ENCODE results near the gene UBP1.
"Not testable (repeated sequence)": the region's sequence is repeated elsewhere in the genome, so short reads cannot be mapped to it uniquely, and the experiment has no call there.

The UBP1 gene

GRCh38 chr3:33391255-33391995 is 48.8 kb downstream of the UBP1 start:
- no peak for DNase-seq (ENCODE audit: low spot score)

DNA sequence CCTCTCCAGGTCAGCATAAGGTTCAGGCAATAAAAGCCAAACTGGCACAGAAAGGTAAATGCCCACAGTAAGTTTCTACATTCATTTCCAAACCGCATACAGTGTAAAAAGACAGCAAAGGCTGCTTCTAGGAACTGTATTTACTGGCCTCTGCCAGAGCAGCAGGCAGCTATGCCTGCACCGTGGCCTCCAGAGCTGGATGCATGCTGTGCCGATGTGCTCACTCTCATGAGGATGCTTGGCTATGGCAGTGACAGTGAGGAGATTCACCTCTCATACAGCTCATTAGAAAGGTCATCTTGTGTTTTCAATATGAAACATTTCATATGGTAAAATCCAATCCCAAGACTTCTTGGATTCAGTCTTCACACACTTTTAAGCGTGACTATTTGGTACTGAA is 50.3 kb downstream of the UBP1 start:
- DNase-seq (ENCODE audit: low spot score) = no peak

- peak; percentile 50 for DNase-seq (ENCODE audit: low spot score)
Measured at GRCh38 chr3:33388374-33389100, 51.7 kb downstream of the UBP1 start.

DNA sequence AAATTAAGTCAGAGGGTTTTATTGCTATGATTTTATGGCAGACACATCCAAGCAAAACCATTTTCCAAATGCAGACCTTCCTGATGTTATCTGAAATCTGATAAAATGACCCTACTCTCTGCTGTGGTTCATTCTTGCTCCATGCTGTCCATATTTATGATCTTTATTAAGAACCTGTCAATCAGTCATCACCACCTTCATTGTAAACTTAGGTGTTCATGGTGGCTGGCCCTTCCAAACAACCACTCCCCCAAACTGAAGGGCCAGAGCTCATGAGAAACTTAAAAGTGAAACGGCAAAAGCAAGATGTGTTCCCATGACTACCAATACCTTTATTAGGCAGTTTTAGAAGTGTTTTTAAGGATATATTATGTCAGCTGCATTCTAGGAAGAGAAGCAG is 53.6 kb downstream of the UBP1 start:
- DNase-seq (ENCODE audit: low spot score) = no peak

DNA sequence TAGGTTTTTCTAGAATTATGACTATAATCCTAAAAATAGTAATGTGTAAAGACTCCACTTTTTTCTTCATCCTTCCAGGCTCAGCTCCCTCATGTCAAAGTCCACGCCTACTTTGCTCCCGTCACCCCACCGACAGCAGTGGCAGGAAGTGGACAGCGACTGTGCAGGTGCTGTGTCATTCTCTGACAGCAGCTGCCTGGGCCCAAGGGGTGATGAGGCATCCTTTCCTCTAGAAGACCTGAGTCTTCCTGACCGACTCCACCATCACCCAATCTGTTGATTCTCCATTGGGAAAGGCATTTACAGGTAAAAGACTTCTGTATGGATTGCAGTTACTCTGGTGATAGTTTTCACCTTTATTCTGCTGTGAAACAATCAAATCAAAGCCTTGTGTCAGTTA is 54.8 kb downstream of the UBP1 start:
- peak; percentile 38 for DNase-seq (ENCODE audit: low spot score)

DNA sequence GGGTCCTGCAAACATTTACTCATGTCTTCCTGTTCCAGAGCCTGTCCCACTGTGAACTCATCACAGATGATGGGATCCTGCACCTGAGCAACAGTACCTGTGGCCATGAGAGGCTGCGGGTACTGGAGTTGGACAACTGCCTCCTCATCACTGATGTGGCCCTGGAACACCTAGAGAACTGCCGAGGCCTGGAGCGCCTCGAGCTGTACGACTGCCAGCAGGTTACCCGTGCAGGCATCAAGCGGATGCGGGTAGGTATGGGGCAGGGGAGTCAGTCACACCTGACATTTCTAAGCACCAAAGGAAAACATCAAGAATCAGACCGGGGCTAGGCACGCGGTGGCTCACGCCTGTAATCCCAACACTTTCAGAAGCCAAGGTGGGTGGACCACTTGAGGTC is 56.3 kb downstream of the UBP1 start:
- no peak for DNase-seq (ENCODE audit: low spot score)

GRCh38 chr3:33380653-33381052 is 59.6 kb downstream of the UBP1 start:
- no peak for DNase-seq (ENCODE audit: low spot score)

- peak; percentile 26 for DNase-seq (ENCODE audit: low spot score)
Measured at GRCh38 chr3:33377931-33378330, 62.3 kb downstream of the UBP1 start.

- no peak for DNase-seq (ENCODE audit: low spot score)
Measured at GRCh38 chr3:33377489-33377888, 62.7 kb downstream of the UBP1 start.

DNA sequence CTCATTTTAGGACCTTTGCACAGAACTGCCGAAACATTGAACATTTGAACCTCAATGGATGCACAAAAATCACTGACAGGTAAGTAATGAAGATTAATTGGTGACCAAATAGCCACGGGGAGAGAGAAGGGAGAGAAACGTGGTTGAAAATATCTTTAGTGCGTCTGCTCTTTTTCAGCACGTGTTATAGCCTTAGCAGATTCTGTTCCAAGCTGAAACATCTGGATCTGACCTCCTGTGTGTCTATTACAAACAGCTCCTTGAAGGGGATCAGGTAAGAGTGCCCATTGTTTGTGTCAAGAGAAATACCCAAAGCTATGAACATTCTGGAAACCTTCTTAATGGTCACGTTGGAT is 67.1 kb downstream of the UBP1 start:
- DNase-seq (ENCODE audit: low spot score) = no peak

DNA sequence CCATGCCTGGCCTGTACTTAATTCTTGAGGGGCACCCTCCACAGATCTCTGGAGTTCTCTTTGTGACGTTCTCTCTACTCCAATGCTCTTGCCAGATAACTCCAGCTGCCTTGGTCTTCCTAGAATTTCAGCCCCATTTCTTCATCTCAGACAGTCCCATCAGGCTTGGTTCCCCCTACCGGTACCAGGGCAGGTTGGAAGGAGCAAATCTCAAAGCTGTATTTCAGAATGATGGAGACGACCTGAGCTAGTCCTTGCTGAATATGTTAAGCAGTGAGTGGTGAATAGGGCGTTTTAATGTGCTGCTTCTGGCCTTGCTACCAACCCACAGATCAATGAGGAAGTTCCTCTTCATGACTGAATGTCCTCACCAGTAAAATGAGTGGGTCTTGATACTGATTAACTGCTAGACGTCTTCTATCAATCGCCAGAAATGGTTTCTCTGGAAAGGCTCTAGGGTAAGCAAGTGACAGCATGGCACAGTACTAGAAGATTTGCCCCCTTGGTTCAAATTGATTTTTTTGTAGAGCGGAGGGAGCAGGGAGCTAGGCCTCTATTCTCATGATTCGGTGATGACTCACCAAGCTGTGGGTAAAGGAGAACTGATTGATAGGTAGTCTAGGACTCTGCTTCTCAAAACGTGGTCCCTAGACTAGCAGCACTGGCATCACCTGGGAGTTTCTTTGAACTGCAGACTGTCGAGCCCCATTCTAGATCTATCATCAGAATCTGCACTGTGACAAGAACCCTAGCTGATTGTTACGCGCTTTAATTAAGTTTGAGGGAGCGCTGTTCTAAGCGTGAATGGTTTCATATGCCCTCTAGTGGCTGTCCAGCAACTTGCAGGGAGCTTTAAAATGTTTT is 67.8 kb downstream of the UBP1 start:
- DNase-seq (ENCODE audit: low spot score) = peak; percentile 46

GRCh38 chr3:33364531-33365128 is 75.6 kb downstream of the UBP1 start:
- DNase-seq (ENCODE audit: low spot score) = no peak

- DNase-seq (ENCODE audit: low spot score) = no peak
Measured at GRCh38 chr3:33364060-33364459, 76.1 kb downstream of the UBP1 start.

- DNase-seq (ENCODE audit: low spot score) = no peak
Measured at GRCh38 chr3:33363113-33363800, 76.9 kb downstream of the UBP1 start.

DNA sequence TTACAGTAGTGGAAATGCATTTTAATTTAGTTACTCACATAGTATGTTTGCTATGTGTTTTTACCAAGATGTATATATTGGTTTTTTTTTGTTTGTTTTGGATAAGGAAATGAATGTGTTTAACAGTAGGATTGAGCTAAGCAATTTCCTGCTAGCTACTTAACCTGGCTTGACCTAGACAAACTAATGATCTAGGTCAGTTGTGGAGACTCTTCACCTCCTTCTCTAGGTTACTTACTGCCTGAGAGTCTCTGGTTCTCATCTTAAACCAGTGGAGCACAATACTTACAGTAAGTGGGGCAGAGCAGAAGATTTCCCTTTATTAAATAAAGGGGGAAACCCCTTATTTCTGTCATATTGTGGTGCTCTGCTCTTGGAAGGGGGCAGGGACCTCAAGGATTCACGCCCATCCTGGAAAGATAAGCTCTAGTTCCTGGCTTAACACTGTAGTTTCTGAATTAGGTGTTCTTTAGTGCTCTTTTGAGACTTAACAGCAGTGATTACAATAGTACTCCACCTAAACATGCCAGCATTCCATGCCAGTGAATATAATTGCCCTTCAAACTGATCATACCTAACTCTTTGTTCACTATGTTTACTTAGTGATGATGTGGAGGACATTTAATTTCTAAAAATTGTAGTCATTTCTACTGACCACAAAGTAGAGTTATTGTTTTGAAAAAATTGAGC is 79.9 kb downstream of the UBP1 start:
- DNase-seq (ENCODE audit: low spot score) = no peak

- no peak for DNase-seq (ENCODE audit: low spot score)
Measured at GRCh38 chr3:33358172-33358781, 81.9 kb downstream of the UBP1 start.

DNA sequence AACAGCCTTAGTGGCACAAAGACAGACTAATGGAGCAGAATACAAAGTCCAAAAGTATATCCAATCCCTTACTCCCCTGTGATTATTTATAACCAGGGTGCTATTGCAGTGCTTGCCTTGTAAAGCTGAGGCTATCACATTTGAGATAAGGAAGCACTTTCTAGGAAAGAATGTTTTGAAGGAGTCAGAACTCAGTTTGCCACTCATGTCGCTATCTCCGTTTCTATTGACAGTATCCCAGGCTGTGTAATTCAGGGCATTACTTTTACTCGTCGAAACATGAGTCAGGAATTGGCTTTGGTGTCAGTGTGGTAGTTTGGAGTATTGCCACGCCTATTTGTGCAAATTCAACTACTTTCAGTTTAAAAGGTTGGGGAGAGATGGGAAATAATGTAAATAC is 84.6 kb downstream of the UBP1 start:
- DNase-seq (ENCODE audit: low spot score) = no peak

DNA sequence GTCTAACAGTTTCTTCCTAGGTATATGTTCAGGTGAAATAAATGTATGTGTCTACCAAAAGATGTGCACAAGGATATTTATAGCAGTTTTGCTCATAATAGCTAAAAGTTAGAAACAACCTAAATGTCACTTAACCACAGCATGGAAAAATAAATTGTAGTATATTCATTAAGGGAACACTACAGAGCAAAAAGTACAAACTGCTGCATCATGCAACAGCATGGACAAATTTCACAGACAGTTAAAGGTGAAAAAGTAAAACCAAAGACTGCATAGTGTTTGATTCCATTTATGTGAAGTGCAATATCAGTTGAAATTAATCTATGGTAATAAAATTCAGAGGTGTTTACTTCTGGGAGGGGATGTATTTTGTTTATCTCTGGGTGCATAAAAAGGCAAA is 100.4 kb downstream of the UBP1 start:
- no peak for DNase-seq (ENCODE audit: low spot score)

DNA sequence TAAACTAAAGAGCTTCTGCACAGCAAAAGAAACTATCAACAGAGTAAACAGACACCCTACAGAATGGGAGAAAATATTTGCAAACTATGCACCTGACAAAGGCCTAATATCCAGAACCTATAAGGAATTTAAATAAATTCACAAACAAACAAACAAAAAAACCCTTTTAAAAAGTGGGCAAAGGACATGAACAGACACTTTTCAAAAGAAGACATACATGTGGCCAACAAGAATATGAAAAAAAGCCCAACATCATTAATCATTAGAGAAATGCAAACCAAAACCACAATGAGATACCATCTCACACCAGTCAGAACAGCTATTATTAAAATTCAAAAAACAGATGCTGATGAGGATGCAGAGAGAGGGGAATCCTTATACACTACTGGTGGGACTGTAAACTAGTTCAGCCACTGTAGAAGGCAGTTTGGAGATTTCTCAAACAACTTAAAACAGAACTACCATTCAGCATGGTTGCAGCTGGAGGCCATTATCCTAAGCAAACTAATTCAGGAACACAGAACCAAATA is 101.2 kb downstream of the UBP1 start:
- not testable (repeated sequence) for DNase-seq (ENCODE audit: low spot score)
